Body of pancreas (tissue), 4 donors: ENCODE data around the gene CDKAL1.

Source experiments
- CTCF ChIP-seq, 7 experiments: fragments of 450-650 bp in 4 of 7; fragments of 200-600 bp in 3 of 7; sonication (generic) in 3 of 7; IDR thresholded peaks; one replicate each; pipeline ENCODE4 v1.5.1; 2016 to 2019; ENCODE audit warnings: antibody characterized with exemption in 7 of 7
- POLR2A ChIP-seq, 3 donors: fragments of 450-650 bp; IDR thresholded peaks; one replicate each; pipeline ENCODE4 v1.6.1; 2016; ENCODE audit warnings: antibody characterized with exemption in 3 of 3, mild to moderate bottlenecking in 2 of 3

DNA sequence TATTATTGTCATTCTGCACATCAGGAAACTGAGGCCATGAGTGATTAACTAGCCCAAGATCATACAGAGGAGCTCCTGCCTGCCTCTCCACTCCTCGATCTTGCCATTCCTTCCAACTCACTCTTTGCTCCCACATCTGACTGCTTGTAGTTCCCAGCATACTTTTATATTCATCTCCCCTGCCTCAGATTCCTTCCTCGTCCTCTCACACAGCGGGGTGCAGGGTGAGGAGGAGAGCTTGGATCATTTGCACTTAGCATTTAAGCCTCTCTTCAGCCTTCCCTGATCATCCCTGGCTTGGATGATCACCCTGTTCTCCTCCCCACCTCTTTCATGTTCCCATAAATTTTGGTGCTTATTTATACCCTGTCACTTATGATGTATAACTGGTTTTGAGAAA, 544.2 kb downstream of the CDKAL1 start:
- TF ChIP-seq CTCF (IDR thresholded peaks at IDR 0.05) = no peak
- TF ChIP-seq POLR2A (IDR thresholded peaks at IDR 0.05) = no peak
